ENCODE measurements around the gene NAA60. TPM values are rescaled to one million over a fixed set of nuclear protein-coding genes. Genes with fewer than 3 reads are reported as not detected.
"Not testable (repeated sequence)": the region's sequence is repeated elsewhere in the genome, so short reads cannot be mapped to it uniquely, and the experiment has no call there.

NAA60 gene
- total RNA-seq, 1 experiment from 2014 or later: 57.5 TPM

- no peak overlapping the region for H3K4me3 ChIP-seq
- no peaks in the 10 kb centered on the region for H3F3A ChIP-seq (ENCODE audit: insufficient read depth, low read depth)
- H3K9me2 ChIP-seq (ENCODE audit: insufficient read depth): no peaks in the 10 kb centered on the region
- H4K20me1 ChIP-seq (ENCODE audit: insufficient read depth): peaks cover 47% of the 10 kb centered on the region
- no peak for TF ChIP-seq CTCF (conservative IDR thresholded peaks at IDR 0.05)
- no peak for TF ChIP-seq EZH2 (IDR thresholded peaks at IDR 0.05; ENCODE audit: low read depth)
- H3K27ac ChIP-seq: no peak overlapping the region
- no peak overlapping the region for H3K4me2 ChIP-seq
- ChIA-PET CTCF (interaction anchor here (0.5 kb wide), 1 partner anchor 9 kb away, joined by 3 read pairs; no protein-coding TSS in a partner anchor), POLR2A (ENCODE audit: unreplicated experiment) (no interaction called here)
- no peak overlapping the region for H2AFZ ChIP-seq
- H3K36me3 ChIP-seq (ENCODE audit: low read depth): no peaks in the 10 kb centered on the region
- no peaks in the 10 kb centered on the region for H3K27me3 ChIP-seq (ENCODE audit: insufficient read depth, low read depth)
- H3K79me2 ChIP-seq (ENCODE audit: low read depth): peaks cover 55% of the 10 kb centered on the region
- intact Hi-C loops (cut with micrococcal nuclease; ENCODE audit: unreplicated experiment): no loop called here
- no peaks in the 10 kb centered on the region for H3K9me3 ChIP-seq (ENCODE audit: insufficient read depth, low read depth)
- no TSS peak for BruUV-seq (replicated peaks)
- no peak for DNase-seq
- H3K4me1 ChIP-seq (replicated peaks; ENCODE audit: insufficient read depth): no peaks in the 10 kb centered on the region
Observed at GRCh38 chr16:3474136-3474779, 30.8 kb downstream of the NAA60 start.

GRCh38 chr16:3474870-3475269, 31.4 kb downstream of the NAA60 start:
- H3K27me3 ChIP-seq (ENCODE audit: insufficient read depth, low read depth); H3K27ac ChIP-seq; intact Hi-C loops (cut with micrococcal nuclease; ENCODE audit: unreplicated experiment); CTCF ChIA-PET; DNase-seq; BruUV-seq (replicated peaks); H3F3A ChIP-seq (ENCODE audit: insufficient read depth, low read depth); H3K4me1 ChIP-seq (replicated peaks; ENCODE audit: insufficient read depth); H3K4me3 ChIP-seq; POLR2A ChIA-PET (ENCODE audit: unreplicated experiment); H3K9me3 ChIP-seq (ENCODE audit: insufficient read depth, low read depth); H2AFZ ChIP-seq; H3K36me3 ChIP-seq (ENCODE audit: low read depth); H3K4me2 ChIP-seq; H3K9me2 ChIP-seq (ENCODE audit: insufficient read depth): not testable (repeated sequence)
- Histone ChIP-seq H4K20me1 (ENCODE audit: insufficient read depth) (peaks cover 47% of the 10 kb centered on the region), H3K79me2 (ENCODE audit: low read depth) (peaks cover 48% of the 10 kb centered on the region)

GRCh38 chr16:3475604-3476375, 32.3 kb downstream of the NAA60 start:
- POLR2A ChIA-PET (ENCODE audit: unreplicated experiment): no interaction called here
- Histone ChIP-seq H3K27ac (no peak overlapping the region), H3K9me3 (ENCODE audit: insufficient read depth, low read depth) (no peaks in the 10 kb centered on the region), H4K20me1 (ENCODE audit: insufficient read depth) (peaks cover 38% of the 10 kb centered on the region), H3K36me3 (ENCODE audit: low read depth) (no peaks in the 10 kb centered on the region), H3K79me2 (ENCODE audit: low read depth) (peaks cover 39% of the 10 kb centered on the region), H3F3A (ENCODE audit: insufficient read depth, low read depth) (peaks cover under 1% of the 10 kb centered on the region; the same call in 1 of the 2 replicates), H3K4me3 (no peak overlapping the region), H3K27me3 (ENCODE audit: insufficient read depth, low read depth) (no peaks in the 10 kb centered on the region), H3K9me2 (ENCODE audit: insufficient read depth) (no peaks in the 10 kb centered on the region), H2AFZ (no peak overlapping the region), H3K4me2 (no peak overlapping the region), H3K4me1 (replicated peaks; ENCODE audit: insufficient read depth) (no peaks in the 10 kb centered on the region)
- no TSS peak for BruUV-seq (replicated peaks)
- intact Hi-C loops (cut with micrococcal nuclease; ENCODE audit: unreplicated experiment): no loop called here
- CTCF ChIA-PET: no interaction called here
- DNase-seq: no peak
- TF ChIP-seq CTCF (conservative IDR thresholded peaks at IDR 0.05): no peak
- TF ChIP-seq EZH2 (IDR thresholded peaks at IDR 0.05; ENCODE audit: low read depth): no peak

Data from PC-9 (cell line).